T follicular helper cell (primary cell): Measurements from ENCODE around the gene CLDN12.
"Not testable (repeated sequence)": the region's sequence is repeated elsewhere in the genome, so short reads cannot be mapped to it uniquely, and the experiment has no call there.

Experiments
- DNase-seq: peaks from one replicate; pipeline ENCODE4 v3.0.0-alpha.2; 2020; ENCODE audit warnings: low read depth

The CLDN12 gene

GRCh38 chr7:90433221-90433620 lies 30.0 kb downstream of the CLDN12 start:
- no peak for DNase-seq

- DNase-seq: no peak
Measured at GRCh38 chr7:90445633-90446032, 42.4 kb downstream of the CLDN12 start.

- DNase-seq: no peak
Measured at GRCh38 chr7:90446137-90446899, 43.1 kb downstream of the CLDN12 start.

GRCh38 chr7:90453259-90453891 lies 50.1 kb downstream of the CLDN12 start:
- DNase-seq: no peak

GRCh38 chr7:90453931-90454330 lies 50.7 kb downstream of the CLDN12 start:
- DNase-seq: no peak

GRCh38 chr7:90455163-90456030 lies 52.1 kb downstream of the CLDN12 start:
- no peak for DNase-seq

GRCh38 chr7:90458104-90458503 lies 54.8 kb downstream of the CLDN12 start:
- no peak for DNase-seq

GRCh38 chr7:90459888-90460287 lies 56.6 kb downstream of the CLDN12 start:
- no peak for DNase-seq

DNA sequence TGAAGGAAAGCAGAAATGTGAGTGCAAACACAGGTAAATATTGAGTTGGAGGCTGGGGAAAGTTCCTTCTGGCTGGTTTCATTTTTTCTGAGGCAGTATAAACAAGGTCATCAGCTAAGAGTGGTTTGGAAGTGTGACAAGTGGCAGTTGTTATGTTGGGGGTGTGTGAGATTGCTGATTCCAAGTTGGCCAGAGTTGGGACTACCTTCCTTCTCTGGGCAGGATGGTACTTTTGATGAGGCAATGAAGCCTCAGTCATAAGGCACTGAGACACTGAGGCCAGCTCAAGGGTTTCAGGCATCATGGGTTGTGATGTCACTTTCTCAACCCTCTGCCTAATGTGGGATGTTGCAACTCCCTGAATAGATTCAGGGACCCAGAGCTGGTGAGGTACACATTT lies 58.0 kb downstream of the CLDN12 start:
- no peak for DNase-seq

GRCh38 chr7:90463151-90463628 lies 59.9 kb downstream of the CLDN12 start:
- DNase-seq: not testable (repeated sequence)
